ENCODE measurements around the gene B9D2.
"Not testable (repeated sequence)": the region's sequence is repeated elsewhere in the genome, so short reads cannot be mapped to it uniquely, and the experiment has no call there.

Gene B9D2, protein sequence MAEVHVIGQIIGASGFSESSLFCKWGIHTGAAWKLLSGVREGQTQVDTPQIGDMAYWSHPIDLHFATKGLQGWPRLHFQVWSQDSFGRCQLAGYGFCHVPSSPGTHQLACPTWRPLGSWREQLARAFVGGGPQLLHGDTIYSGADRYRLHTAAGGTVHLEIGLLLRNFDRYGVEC

DNA sequence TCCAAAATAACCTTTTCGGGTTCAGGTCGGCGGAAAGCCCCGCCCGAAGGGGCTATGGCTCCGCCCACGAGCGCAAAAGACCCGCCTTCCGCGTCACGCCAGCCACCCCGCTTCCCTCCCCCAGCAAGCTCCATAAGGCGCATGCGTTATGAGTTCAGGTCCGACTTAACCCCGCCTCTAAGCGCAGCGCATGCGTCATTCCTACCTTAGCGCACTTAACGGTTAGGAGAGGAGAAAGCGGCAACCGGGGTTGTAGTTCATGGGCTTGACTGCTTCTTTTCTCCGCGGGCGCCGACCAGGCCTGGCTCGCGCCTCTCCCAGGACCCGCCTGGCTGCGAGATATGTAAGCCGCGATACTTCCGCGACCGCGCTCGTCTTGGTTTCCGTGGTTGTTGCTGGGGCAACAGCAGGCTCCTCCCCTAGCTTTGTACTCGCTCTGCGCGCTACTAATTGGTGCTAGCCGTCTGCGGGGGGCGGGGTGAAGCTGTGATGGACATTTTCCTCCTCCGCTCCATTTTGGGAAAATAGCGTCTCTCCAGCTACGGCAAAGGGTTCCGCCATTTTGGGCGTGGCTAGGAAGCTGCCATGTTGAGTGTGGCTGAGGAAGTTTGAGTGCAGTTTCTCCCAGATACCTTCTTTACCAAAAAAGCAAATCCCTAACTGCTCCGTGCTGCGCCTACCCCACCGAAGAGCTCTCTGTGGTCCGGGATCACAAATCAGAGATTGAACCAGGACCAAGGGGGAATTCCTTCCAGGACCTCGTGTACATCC, at the start of gene B9D2:
TSS of gene B9D2 (minus strand) at position 397 of the 771 bp plus-strand sequence. CDS start 630 bp downstream, outside the sequence.
- DNase-seq (ENCODE audit: low read depth in 2 of 2): peak; percentile 94 to 96

DNA sequence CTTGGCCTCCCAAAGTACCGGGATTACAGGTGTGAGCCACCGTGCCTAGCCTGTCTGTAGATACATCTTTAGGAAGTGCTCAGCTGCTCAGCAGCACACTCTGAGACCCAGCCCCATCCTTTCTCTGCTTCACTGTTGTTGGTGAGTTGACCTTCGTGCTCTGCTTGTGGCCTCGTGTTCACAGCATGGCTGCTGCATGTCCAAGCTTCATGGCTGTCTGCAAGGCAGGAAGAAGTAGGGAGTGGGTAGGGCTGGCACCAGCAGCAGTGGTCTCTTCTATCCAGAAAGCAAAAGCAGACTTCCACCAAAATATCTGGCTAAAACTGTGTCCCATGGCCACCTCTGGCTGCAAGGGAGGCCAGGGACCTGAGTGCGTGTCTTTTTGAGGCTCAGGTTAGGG, 49.0 kb upstream of the B9D2 start:
- DNase-seq (ENCODE audit: low read depth in 2 of 2): no peak

DNA sequence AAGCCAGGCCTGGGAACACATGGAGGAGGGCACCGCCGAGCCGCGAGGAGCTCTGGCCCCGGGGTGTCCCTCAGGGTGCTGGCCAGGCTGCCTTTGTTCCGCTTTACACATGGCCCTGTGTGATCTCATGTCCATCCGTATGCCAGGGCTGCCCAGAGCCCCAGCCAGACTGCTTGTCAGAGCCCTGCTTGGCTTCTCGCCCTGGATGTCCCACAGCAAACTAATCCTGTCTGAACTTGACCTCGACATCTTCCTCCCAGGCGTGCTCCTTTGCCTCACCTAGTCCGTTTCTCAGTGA, 48.0 kb upstream of the B9D2 start:
- DNase-seq (ENCODE audit: low read depth in 2 of 2): no peak

DNA sequence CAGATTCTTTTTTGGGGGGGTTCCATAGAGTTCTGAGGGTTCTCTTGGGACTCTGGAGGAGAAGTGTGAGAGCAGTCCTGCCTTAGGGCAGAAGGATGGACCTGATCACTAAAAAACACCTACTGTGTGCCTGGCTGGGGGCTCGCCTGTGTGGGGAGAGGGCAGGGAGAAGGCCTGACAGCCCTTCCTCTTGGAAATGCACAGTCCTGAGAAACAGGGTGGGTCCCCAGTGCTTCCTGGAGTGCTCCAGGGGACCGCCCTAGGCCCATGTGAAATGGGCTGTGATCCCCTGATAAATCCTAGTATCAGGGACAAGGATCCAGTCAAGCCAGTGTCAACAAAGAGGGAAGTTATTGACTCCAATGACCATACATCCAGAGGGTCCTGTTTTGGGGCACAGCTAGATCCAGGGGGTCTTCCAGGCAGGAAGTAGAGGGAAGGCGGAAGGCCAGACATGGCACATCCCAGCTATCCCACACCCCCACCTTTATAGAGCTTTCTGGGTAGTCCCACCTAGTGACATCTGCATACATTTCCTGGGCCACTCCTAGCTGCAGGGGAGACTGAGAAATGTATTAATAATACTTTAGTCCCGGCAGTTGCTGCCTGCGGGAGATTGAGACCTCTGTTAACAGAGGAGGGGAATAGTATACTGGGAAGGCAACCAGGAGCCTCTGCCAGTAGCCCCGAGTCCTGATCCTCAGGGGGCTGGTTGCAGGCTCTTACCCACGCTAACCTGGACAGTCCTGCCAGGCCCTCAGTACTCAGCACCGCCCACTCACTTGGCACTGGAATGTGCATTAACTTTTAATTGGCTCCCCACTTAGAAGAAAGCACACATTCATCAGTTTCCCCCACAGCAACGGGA, 47.4 kb upstream of the B9D2 start:
- DNase-seq (ENCODE audit: low read depth in 2 of 2): no peak

DNA sequence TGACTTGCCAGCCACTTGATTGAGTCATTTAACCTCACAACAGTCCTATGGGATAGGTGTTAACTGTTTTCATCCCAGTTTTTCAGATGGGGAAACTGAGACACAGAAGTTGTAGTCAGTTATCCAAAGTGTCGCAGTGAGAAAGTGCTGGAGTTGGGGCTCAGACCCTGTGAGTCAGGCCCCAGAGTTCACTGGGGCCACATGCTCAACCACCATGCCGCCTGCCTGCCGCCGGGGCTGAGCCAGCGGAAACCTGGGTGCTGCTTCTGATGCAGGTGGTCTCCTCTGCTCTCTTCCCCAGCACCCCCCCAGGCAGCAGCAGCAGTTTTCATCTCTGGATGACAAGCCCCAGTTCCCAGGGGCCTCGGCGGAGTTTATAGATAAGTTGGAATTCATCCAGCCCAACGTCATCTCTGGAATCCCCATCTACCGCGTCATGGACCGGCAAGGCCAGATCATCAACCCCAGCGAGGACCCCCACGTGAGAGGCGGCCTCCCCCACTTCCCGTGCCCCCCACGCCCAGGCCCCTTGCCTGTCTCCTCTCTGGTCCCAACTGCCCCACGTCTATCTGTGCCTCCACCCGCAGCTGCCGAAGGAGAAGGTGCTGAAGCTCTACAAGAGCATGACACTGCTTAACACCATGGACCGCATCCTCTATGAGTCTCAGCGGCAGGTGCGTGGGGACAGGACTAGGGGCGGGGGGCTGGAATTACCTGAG, 46.5 kb upstream of the B9D2 start:
- no peak for DNase-seq (ENCODE audit: low read depth in 2 of 2)

DNA sequence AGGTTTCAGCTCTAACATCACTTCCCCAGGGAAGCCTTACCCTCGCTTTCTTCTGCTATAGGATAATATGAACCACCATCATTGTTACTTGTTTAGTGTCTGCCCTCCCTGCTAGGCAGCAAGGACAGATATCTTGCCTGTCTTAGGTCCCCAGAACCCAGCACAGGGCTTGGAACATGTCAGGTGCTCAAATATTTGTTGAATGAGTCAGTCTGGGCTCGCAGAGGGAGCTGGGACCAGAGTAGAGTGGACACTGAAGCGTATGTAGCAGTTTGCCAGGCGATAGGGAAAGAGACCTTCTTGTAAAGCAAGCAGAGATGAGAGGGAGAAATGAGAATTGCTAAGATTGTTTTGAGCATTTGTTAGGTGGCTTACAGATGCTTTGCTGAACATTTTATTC, 45.3 kb upstream of the B9D2 start:
- DNase-seq (ENCODE audit: low read depth in 2 of 2): no peak

DNA sequence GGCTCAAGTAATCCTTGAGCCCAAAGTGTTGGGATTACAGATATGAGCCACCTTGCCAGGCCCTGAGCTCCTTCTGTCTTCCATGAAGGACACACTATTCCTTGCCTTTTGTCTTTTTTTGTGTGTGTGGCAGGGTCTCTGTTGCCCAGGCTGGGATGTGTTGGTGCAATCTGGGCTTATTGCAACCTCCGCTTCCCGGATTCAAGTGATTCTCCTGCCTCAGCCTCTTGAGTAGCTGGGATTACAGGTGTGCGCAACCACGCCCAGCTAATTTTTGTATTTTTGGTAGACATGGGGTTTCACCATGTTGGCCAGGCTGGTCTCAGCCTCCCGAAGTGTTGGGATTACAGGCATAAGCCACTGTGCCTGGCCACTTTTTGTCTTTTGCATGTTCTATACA, 44.9 kb upstream of the B9D2 start:
- not testable (repeated sequence) for DNase-seq (ENCODE audit: low read depth in 2 of 2)

DNA sequence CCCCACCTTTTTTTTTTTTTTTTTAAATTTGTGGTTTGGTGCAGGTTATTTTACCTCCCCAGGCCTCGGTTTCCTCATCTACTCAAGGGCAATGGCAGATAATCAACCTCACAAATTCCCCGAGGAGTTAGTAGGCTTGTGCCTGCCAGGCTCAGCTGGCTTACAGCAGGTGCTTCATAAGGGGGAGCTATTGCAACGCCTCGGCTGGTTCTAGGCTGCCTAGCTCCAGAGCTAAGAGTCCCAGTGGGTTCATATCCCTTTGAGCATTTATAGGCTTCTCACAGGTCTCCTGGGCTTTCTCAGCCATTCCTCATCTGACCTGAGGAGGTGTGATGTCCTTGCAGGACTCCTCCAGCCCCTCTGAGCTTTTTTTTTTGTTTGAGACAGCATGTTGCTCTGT, 44.3 kb upstream of the B9D2 start:
- DNase-seq (ENCODE audit: low read depth in 2 of 2): no peak

DNA sequence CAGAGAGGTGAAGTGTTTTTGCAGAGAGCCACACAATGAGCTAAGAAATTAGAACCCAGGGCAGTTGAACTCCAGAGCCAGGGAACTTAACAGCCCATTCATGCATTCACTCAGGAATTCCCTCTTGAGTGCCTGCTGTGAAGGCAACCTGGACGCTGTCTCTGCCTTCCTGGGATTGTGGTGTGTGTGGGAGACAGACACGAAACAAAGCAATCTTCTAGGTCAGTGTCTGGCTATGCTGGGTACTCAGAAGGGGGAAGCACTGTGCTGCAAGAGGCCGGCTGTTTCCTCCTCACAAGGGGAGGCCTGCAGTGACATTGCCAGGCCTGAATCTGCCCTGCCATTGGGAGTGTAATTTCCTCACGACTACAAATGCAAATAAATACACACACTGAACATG, 43.3 kb upstream of the B9D2 start:
- DNase-seq (ENCODE audit: low read depth in 2 of 2): no peak

DNA sequence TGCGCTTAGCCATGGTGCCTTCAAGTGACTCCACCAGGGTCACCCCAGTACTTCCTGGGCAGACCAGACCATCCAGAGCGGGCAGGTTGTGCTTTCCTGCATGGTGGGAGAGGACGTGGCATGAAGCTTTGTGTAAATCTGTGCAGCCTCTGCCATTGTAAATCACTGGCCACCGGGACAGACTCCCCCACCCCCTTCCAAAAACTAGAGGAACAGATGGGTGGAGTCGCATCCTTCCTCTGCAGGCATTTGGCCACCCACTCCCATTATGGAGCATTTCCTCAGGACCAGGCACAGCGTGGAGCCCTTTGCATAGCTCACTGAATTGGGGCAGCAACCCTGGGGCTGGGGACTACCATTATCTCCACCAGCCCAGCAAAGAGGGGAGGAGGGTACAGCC, 41.8 kb upstream of the B9D2 start:
- no peak for DNase-seq (ENCODE audit: low read depth in 2 of 2)

DNA sequence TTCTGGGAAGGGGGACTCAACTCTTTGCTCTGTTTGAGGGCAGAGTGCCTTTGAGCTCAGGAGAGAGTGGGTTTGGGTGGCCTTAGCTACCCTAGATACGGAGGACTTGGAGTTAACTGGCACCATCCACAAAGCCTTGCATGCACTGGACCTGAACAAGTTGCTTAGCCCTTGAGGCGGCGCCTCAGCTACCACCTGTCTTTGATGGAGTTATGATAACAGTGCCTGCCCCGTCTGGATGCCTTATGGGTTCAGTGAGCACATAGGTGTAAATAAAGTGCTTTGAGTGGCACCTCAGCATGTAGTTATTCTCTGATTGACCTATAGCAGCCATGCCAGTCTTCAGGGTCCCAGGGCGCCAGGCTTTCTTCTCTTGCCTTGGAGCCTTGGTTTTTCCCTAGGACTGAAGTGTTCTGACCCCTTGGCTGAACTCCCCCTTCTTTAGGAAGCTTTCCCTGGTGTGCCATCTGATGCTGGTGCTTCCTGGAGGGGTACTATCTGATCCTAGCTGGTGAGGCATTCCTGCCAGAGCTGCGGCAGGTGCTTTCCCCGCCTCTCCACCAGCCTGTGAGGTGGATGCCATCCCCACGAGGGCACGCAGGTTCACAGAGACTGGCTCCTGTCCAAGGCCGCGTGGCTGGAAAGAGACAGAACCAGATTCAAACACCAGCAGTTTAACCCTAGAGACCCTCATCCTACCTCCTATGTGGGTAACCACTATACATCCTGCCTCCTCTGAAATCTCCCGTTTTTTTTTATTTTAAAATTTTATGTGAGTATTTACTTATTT, 39.4 kb upstream of the B9D2 start:
- no peak for DNase-seq (ENCODE audit: low read depth in 2 of 2)

DNA sequence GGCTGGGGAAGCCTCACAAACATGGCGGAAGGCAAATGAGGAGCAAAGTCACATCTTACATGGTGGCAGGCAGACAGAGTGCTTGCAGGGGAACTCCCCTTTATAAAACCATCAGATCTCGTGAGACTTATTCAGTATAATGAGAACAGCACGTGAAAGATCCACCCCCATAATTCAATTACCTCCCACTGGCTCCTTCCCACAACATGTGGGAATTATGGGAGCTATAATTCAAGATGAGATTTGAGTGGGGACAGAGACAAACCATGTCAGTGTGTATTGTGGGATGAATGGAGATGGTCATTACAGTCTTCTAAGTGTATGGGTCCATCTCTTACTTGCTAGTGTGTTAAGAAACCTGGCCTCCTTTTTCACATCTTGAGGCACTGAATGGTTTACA, 38.1 kb upstream of the B9D2 start:
- DNase-seq (ENCODE audit: low read depth in 2 of 2): no peak

DNA sequence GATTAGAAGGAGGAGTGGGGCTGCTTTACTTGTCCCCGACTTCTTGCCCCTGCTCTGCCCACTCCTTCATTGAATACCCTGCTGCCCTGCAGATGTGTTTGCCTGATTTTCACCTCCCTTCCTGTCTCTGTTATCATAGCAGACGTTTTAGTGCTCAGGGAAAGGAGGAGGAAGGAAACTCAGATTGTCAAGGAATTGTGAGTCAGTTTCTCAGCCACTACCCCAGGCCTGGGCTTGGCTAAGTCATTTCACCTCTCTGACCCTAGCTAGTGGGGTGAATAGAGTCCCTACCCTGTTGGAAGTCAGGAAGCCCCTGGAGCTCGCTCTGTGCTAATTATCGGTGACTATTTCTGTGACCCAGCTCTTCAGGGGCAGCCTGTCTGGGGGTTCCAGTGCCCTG, 37.5 kb upstream of the B9D2 start:
- no peak for DNase-seq (ENCODE audit: low read depth in 2 of 2)

DNA sequence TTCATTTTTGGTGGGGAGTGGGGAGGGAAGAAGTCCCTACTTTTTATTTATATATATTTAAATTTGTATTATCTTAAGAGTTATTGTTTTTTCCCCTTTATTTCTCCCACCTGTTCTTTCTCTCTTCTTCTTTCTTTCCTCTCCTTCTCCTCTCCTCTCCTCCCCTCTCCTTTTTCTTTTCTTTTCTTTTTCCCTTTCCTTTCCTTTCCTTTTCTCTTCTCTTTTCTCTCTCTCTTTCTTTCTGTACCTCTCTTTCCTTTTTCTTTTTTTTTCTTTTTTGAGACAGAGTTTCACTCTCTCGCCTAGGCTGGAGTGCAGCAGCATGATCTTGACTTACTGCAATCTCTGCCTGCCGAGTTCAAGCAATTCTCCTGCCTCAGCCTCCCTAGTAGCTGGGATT, 35.6 kb upstream of the B9D2 start:
- DNase-seq (ENCODE audit: low read depth in 2 of 2): no peak

DNA sequence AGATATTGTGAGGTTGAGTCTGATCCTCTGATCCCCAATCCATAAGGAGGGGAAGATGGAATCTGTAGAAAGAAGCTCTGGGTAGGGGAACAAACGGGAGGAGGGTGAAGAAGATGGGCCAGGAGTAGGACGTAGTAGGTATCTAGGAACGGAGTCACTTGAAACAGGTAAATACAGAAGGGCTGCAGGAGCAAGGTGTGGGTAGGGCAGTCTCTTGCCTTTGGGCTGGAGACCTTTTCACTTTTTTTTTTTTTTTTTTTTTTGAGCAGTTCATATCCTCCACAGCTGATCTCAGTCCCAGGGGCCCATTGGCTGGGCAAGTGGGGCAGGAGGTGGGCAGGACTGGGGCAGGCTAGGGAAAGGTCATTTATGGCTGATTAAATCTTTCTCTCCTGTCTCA, 35.1 kb upstream of the B9D2 start:
- no peak for DNase-seq (ENCODE audit: low read depth in 2 of 2)

DNA sequence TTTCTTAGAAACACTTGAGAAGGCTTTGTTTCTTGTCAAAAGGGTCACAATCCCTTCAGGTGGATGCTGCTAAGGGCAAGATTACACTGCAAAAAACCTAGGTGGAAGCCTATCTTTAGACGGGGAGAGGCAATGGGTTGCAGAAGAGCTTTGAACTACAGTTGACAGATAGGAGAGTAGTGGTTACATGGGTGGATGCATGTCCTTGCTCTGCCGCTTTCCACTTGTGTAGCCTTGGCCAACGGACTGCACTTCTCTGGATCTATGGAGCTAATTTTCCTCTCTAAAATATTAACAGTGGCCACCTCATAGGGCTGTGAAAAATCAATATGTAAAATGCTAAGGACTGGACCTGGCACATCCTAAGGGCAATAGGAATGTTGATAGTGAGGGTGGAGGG, 34.6 kb upstream of the B9D2 start:
- no peak for DNase-seq (ENCODE audit: low read depth in 2 of 2)

DNA sequence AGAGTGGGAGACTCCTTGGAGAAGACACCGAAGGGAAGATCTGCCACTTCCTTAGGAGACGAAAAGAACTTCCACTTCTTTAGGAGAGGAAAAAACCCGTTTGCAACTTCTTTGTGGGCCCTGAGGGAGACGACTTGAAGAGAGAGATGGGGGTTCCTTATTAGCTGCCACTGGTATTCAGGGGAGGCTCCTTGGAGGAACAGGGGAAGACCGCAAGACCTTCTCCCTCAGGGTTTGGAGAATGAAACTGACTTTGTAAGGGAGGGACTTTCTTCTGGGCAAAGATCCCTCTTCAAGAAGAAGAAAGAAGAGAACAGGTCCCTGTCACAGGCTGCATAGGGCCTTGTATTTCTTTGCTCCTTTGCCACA, 34.1 kb upstream of the B9D2 start:
- no peak for DNase-seq (ENCODE audit: low read depth in 2 of 2)

DNA sequence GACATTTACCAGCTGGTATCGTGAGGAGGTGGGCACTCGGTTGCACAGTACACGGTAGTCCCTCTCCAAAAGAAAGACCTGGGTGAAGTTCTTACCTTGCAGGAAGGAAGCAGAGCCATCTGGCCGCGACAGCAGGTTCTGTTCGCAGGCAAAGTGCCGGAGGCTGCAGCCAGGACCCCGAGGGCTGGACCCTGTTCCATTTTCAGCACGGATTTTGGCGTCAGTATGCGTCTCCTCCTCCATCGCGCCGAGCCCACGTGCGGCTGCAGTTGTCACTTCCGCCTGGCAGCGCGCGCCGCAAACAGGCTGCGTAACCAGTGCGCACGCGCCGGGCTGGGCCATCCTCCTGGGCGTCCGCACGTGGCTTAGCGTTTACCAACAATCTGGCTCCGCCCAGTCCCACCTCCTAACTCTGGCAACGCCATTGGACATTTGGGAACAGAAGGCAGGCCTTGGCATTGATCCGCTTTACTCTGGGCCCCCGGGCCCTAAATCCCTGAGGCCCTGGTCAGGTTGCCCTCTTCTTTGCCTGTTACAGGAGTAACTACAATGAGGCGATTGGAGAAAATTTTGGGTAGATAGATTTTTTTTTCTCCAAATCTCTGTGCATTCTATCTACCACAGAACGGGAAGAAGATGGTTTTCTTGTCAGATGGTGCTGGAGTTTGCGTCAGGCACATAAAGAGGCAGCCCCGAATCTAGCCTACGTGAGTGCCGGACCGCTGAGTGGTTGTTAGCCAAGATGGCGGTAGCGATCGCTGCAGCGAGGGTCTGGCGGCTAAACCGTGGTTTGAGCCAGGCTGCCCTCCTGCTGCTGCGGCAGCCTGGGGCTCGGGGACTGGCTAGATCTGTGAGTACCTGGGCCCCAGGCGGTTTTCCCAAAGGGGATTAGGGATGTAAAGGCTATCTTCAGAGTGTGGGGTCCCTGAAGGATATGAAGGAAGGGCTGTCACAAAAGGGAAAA, 33.4 kb upstream of the B9D2 start, which contains the start of the genes BCKDHA and EXOSC5:
TSS of gene BCKDHA (plus strand) at position 733 of the 964 bp plus-strand sequence. CDS start at position 743, 10 bp downstream.
TSS of gene EXOSC5 (minus strand) at position 274 of the 964 bp plus-strand sequence. CDS start at position 243, 31 bp downstream.
- peak; percentile 97 to 98 for DNase-seq (ENCODE audit: low read depth in 2 of 2)

DNA sequence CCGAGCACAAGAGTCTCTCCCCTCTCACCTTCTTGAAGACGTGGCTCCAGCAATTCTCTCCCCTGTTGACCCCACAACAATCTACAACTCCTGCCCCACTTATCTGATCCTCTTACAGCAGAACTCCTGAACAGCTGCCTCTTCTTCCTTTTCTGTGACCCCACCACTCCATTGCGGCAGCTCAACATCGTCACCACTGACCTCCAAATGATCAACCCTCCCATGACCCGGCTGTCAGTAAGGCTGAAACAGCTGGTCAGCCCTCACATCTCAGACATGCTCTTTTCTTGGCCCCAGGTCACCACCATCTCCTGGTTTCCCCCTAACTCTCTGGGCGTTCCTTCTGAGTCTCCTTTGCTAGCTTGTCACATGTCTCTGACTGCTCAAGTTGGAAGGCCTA, 31.4 kb upstream of the B9D2 start:
- no peak for DNase-seq (ENCODE audit: low read depth in 2 of 2)

DNA sequence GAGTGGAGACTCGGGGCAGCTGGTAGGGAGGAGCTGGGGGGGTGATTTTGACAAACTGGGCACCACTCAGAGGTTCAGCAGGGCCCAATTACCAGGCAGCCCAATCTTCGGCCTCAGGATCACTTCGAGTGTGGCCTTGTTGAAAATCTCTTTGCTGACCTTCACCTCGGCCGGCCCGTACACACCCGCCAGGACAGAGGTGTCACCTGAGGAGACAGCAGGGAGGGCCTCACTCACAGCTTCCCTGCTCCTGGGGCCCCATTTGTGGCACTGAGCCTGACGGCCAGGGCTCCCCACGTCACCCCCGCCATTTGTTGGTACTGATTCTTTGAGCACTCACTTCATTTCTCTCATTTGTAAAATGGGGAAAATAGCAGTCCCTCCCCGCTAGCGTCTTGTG, 28.8 kb upstream of the B9D2 start:
- no peak for DNase-seq (ENCODE audit: low read depth in 2 of 2)

Measured in stimulated activated CD4-positive, alpha-beta T cell treated with anti-CD3 and anti-CD28 coated beads, Interleukin-1b, Interleukin-23, amount 100 ng/mL, for 4 hours (primary cell).